Erythroblast (primary cell): ENCODE data around the gene LRRC9.

Source experiments
- GATA1 ChIP-seq: IDR thresholded peaks from 2 replicates; pipeline ENCODE4 v1.6.1; 2011; ENCODE audit warnings: low read depth, mild to moderate bottlenecking, control low read depth, low read length, moderate library complexity
- POLR2A ChIP-seq: IDR thresholded peaks from 2 replicates; pipeline ENCODE4 v1.6.1; 2011; ENCODE audit warnings: mild to moderate bottlenecking, low read length

GRCh38 chr14:59905188-59905587 is 14.8 kb upstream of the LRRC9 start:
- TF ChIP-seq POLR2A (no peak), GATA1 (no peak)
